PC-9 (cell line): ENCODE measurements around the gene MSI2. TPM values are rescaled to one million over a fixed set of nuclear protein-coding genes. Genes with fewer than 3 reads are reported as not detected.

Experiments used
- BruUV-seq: library from RNA; stranded (reverse); fragments of 400-500 nt; replicated peaks from 2 replicates; lab custom pipeline; 2021; lab: Mats Ljungman, UMichigan
- CTCF ChIA-PET: fragments of 300-600 bp; sonication (Branson Sonifier 250); formaldehyde crosslinking; loops from one replicate; lab custom pipeline; 2022; ENCODE audit warnings: antibody characterized with exemption; lab: Charles Lee
- POLR2A ChIA-PET: fragments of 300-600 bp; sonication (Branson Sonifier 250); formaldehyde crosslinking; loops from one replicate; lab custom pipeline; 2022; ENCODE audit warnings: antibody characterized with exemption; ENCODE audit not compliant: unreplicated experiment; lab: Charles Lee
- DNase-seq, 2 experiments: peaks; one replicate each; pipeline versions ENCODE4 v3.0.0 to v3.0.0-alpha.2; 2015 to 2022; ENCODE audit warnings: mixed read lengths in 1 of 2
- H2AFZ ChIP-seq: fragments of 200-600 bp; sonication (generic); 2 replicates; pipeline ENCODE4 v1.8.1; 2017; ENCODE audit warnings: antibody characterized with exemption
- H3F3A ChIP-seq: fragments of 200-600 bp; sonication (generic); 2 replicates; pipeline ENCODE4 v1.8.1; 2017; ENCODE audit warnings: antibody characterized with exemption, mild to moderate bottlenecking, low read depth; ENCODE audit not compliant: insufficient read depth
- H3K27ac ChIP-seq: fragments of 200-600 bp; sonication (generic); 2 replicates; pipeline ENCODE4 v1.6.1; 2016; ENCODE audit warnings: mixed run types
- H3K27me3 ChIP-seq: fragments of 200-600 bp; sonication (generic); 2 replicates; pipeline ENCODE4 v1.6.1; 2016; ENCODE audit warnings: low read depth, mixed run types; ENCODE audit not compliant: insufficient read depth
- H3K36me3 ChIP-seq: fragments of 200-600 bp; sonication (generic); 2 replicates; pipeline ENCODE4 v1.6.1; 2016; ENCODE audit warnings: low read depth, mixed run types
- H3K4me1 ChIP-seq: fragments of 200-600 bp; sonication (generic); replicated peaks from 2 replicates; pipeline ENCODE4 v1.6.1; 2016; ENCODE audit warnings: mixed run types; ENCODE audit not compliant: insufficient read depth
- H3K4me2 ChIP-seq: fragments of 200-600 bp; sonication (generic); 2 replicates; pipeline ENCODE4 v1.6.1; 2017; ENCODE audit warnings: mixed run types
- H3K4me3 ChIP-seq: fragments of 200-600 bp; sonication (generic); 2 replicates; pipeline ENCODE4 v1.6.1; 2016; ENCODE audit warnings: mixed run types
- H3K79me2 ChIP-seq: fragments of 200-600 bp; sonication (generic); 2 replicates; pipeline ENCODE4 v1.6.1; 2017; ENCODE audit warnings: low read depth, mixed run types
- H3K9me2 ChIP-seq: fragments of 200-600 bp; sonication (generic); 2 replicates; pipeline ENCODE4 v1.8.1; 2017; ENCODE audit warnings: mild to moderate bottlenecking; ENCODE audit not compliant: insufficient read depth
- H3K9me3 ChIP-seq: fragments of 200-600 bp; sonication (generic); 2 replicates; pipeline ENCODE4 v1.8.1; 2016; ENCODE audit warnings: low read depth; ENCODE audit not compliant: insufficient read depth
- H4K20me1 ChIP-seq: fragments of 200-600 bp; sonication (generic); 2 replicates; pipeline ENCODE4 v1.8.1; 2017; ENCODE audit not compliant: insufficient read depth
- EZH2 ChIP-seq: fragments of 200-600 bp; sonication (generic); IDR thresholded peaks from 2 replicates; pipeline ENCODE4 v1.8.0; 2017; ENCODE audit warnings: antibody characterized with exemption, low read depth
- intact Hi-C: fragments of 100-400 bp; cut with micrococcal nuclease; formaldehyde crosslinking; loops from one replicate; pipeline ENCODE4 v1.10.0; 2022; ENCODE audit not compliant: unreplicated experiment
- total RNA-seq: library from RNA; stranded (reverse); gene quantifications from 2 replicates; pipeline ENCODE4 v1.2.3, GENCODE V29; 2021
- TF ChIP-seq, protein P1 (sequence below): fragments of 200-600 bp; sonication (generic); conservative IDR thresholded peaks from 2 replicates; pipeline ENCODE4 v1.6.1; 2017; ENCODE audit warnings: mixed run types, antibody characterized with exemption, mild to moderate bottlenecking, moderate library complexity

The MSI2 gene
- total RNA-seq, 1 experiment from 2014 or later, result 15.7 TPM

- intact Hi-C loops, result no loop called here
- no TSS peak for BruUV-seq
- Histone ChIP-seq H3K9me2 (no peaks in the 10 kb centered on the region), H3K4me3 (no peak overlapping the region), H3K36me3 (no peaks in the 10 kb centered on the region), H3K79me2 (no peaks in the 10 kb centered on the region), H3K9me3 (no peaks in the 10 kb centered on the region), H2AFZ (no peak overlapping the region), H3K27ac (no peak overlapping the region), H3K4me1 (0 out of 2 replicates have a peak, but pooled peaks cover 8% of the 10 kb centered on the region), H3K27me3 (peaks cover 2% of the 10 kb centered on the region; the same call in 1 of the 2 replicates), H3K4me2 (no peak overlapping the region), H3F3A (no peaks in the 10 kb centered on the region), H4K20me1 (no peaks in the 10 kb centered on the region)
- POLR2A ChIA-PET, result no interaction called here
- CTCF ChIA-PET, result interaction anchor here (0.7 kb wide), 1 partner anchor 1683 kb away, joined by 3 read pairs; no protein-coding TSS in a partner anchor
- no peak for TF ChIP-seq EZH2
- TF ChIP-seq, protein P1, sequence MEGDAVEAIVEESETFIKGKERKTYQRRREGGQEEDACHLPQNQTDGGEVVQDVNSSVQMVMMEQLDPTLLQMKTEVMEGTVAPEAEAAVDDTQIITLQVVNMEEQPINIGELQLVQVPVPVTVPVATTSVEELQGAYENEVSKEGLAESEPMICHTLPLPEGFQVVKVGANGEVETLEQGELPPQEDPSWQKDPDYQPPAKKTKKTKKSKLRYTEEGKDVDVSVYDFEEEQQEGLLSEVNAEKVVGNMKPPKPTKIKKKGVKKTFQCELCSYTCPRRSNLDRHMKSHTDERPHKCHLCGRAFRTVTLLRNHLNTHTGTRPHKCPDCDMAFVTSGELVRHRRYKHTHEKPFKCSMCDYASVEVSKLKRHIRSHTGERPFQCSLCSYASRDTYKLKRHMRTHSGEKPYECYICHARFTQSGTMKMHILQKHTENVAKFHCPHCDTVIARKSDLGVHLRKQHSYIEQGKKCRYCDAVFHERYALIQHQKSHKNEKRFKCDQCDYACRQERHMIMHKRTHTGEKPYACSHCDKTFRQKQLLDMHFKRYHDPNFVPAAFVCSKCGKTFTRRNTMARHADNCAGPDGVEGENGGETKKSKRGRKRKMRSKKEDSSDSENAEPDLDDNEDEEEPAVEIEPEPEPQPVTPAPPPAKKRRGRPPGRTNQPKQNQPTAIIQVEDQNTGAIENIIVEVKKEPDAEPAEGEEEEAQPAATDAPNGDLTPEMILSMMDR, result no peak
- DNase-seq, result no peak
These were observed 169.9 kb downstream of the MSI2 start for GRCh38 chr17:57425903-57426880.

DNA sequence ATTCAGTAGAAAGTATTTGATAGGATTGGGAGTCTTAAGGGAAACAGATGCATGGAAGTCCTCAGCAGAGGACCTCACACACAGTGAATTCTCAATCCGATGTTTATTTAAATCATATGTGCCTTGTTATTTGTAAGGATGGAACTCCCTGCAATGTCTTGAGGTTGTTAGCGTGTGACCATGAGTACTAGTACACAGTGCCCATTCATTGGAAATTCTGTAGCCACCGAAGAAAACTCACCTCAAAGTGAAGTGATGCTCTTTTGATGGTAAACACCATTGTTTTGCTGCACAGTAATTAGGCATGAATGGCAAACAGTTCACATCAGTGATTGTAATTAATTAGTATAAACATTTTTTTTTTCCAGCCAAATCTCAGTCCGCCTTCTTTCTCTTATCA lies 173.6 kb downstream of the MSI2 start:
- H3K4me2 ChIP-seq, result no peak overlapping the region
- intact Hi-C loops, result no loop called here
- no peak for TF ChIP-seq EZH2
- peaks cover 5% of the 10 kb centered on the region; the same call in 1 of the 2 replicates for H3K27me3 ChIP-seq
- H3K4me1 ChIP-seq, result 0 out of 2 replicates have a peak, but pooled peaks cover 3% of the 10 kb centered on the region
- H3K9me3 ChIP-seq, result no peaks in the 10 kb centered on the region
- no peaks in the 10 kb centered on the region for H3K36me3 ChIP-seq
- POLR2A ChIA-PET, result no interaction called here
- H2AFZ ChIP-seq, result no peak overlapping the region
- BruUV-seq, result no TSS peak
- no peak overlapping the region for H3K4me3 ChIP-seq
- H4K20me1 ChIP-seq, result no peaks in the 10 kb centered on the region
- H3K9me2 ChIP-seq, result no peaks in the 10 kb centered on the region
- no peak for DNase-seq
- CTCF ChIA-PET, result no interaction called here
- no peak overlapping the region for H3K27ac ChIP-seq
- H3K79me2 ChIP-seq, result no peaks in the 10 kb centered on the region
- H3F3A ChIP-seq, result no peaks in the 10 kb centered on the region

DNA sequence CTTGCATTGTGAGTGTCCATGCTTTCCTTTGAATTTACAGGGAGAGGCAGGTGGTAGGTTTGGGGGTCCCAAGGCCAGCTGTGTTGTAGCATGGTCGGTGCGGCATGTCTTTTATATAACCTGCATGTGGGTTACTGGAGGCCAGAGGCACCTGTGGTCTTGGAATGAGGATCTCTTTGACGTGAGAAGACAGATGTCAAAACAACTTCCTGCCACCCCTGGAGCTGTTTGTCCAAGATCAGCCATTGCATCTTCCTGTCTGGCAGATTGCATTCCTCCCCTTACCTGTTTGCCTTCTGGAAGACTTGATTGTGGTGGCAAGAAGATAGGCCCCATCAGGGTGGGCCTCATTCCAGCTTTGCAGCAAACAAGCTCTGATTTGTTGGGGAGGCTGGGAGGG lies 175.1 kb downstream of the MSI2 start:
- no peak overlapping the region for H3K27ac ChIP-seq
- no peak overlapping the region for H3K4me3 ChIP-seq
- H3K9me3 ChIP-seq, result no peaks in the 10 kb centered on the region
- no peaks in the 10 kb centered on the region for H3K4me1 ChIP-seq
- ChIA-PET POLR2A (no interaction called here), CTCF (no interaction called here)
- no peaks in the 10 kb centered on the region for H3K36me3 ChIP-seq
- peaks cover 5% of the 10 kb centered on the region; the same call in 1 of the 2 replicates for H3K27me3 ChIP-seq
- no peaks in the 10 kb centered on the region for H3K9me2 ChIP-seq
- DNase-seq, result no peak
- intact Hi-C loops, result no loop called here
- no peaks in the 10 kb centered on the region for H4K20me1 ChIP-seq
- no TSS peak for BruUV-seq
- no peak overlapping the region for H2AFZ ChIP-seq
- TF ChIP-seq EZH2, result no peak
- TF ChIP-seq, protein P1, result no peak
- H3K79me2 ChIP-seq, result no peaks in the 10 kb centered on the region
- H3F3A ChIP-seq, result no peaks in the 10 kb centered on the region
- H3K4me2 ChIP-seq, result no peak overlapping the region
